DMS53 treated with DMSO at 0.1 percent for 48 hours (cell line): ENCODE measurements around the gene MRPL24.
"Not testable (repeated sequence)": the region's sequence is repeated elsewhere in the genome, so short reads cannot be mapped to it uniquely, and the experiment has no call there.

ENCODE experiments used
- DNase-seq: peaks from one replicate; lab custom pipeline; 2025; ENCODE audit not compliant: unreplicated experiment; lab: John Stamatoyannopoulos, UW

The MRPL24 gene

DNA sequence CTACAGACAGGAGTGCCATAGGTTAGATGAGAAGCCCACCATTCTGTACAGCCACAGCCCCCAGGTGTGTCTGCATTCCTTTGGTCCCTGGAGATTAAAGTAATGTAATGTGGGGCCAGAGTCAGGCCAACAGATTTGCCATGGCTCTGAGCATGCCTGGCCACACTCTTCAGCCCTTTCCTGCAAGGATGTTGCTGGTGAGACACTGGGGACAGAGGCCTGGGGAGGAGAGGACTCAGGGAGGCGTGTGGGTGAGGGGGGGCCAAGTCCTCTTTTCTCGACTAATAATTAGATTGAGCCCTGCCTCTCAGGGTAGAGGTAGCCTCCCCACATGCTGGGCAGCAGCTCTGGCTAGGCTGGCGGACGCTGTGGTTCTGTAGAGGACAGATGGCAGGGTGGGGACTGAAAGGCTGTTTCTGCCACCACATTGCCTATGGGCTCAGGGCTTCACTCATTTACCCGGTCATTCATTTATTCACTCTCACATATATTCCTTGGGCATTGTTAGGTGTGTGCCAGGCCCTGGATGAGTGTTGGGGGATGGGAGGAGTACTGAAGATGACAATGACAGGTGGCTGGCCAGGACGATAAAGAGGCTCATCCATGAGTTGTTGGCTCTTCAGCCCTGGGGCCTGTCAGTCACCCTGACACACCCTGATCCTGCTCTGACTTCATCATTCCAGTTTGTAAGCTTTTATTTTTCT, 19.4 kb upstream of the MRPL24 start:
- DNase-seq: no peak

- DNase-seq: not testable (repeated sequence)
Measured at GRCh38 chr1:156757572-156758253, 16.8 kb upstream of the MRPL24 start.

DNA sequence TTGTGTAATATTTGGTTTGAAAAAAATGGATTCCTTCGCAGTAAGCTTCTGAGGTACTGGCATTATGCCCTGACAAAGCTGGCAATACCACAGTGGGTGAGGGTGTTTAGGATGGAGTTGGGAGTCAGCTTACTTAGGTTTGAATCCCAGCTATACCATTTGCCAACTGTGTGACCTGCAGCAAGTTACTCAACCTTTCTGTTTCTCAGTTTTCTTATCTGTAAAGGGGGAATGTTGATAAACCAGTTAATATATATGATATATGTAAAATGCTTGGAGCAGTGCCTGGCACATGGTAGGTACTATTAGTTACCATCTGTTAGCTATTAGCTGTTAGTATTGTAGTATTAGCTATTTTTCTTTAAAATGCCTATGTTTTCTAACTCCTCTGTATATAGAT, 15.5 kb upstream of the MRPL24 start:
- DNase-seq: no peak

DNA sequence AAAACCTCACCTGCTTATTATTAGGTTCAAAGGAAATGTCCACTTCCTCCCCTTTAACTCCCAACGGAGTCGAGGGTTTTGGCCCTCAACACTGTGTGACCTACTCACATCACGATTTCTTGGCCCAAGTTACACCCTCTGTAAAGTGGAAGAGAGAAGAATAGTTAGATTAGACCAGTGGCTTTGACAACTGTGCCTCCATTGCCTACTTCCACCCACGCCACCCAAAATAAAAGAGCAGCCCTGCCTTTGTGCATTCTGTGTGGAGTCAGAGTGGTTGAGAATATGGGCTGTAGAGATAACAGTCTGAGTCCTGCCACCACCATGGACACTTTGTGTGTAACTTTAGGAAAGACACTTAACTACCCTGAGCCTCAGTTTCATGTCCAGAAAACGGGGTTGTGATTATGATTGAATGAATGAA, 14.7 kb upstream of the MRPL24 start:
- DNase-seq: no peak

GRCh38 chr1:156754219-156754618, 13.3 kb upstream of the MRPL24 start:
- no peak for DNase-seq

DNA sequence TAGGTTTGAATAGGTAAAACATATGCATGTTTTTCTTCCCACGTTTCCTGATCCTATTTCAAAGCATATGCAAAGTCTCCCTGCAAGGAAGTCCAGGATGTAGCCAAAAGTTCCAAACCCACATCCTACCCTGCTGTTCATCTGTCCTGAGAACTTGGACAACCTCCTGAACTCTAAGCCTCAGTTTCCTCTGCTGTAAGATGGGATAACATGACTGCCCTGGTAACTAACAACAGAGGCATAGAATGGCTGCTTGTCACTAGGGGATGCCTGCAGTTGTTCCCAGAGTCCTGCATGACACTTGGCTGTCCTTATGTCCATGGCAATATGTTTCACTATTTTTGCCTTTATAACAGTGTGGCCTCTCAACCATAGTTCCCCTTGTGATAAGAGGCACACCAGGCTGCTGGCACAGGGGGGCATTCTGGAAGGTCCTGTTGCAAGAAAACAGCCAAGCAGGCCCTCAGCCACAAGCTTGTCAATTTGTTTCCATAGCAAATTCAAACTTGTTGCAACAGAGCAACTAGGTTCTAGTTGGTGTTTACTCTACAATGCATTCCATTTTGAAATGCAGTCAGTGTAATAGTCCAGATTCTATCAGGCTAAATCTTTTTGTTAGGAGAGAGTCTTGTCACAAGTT, 12.1 kb upstream of the MRPL24 start:
- DNase-seq: no peak

GRCh38 chr1:156751757-156752481, 11.0 kb upstream of the MRPL24 start:
- peak; percentile 90 for DNase-seq

DNA sequence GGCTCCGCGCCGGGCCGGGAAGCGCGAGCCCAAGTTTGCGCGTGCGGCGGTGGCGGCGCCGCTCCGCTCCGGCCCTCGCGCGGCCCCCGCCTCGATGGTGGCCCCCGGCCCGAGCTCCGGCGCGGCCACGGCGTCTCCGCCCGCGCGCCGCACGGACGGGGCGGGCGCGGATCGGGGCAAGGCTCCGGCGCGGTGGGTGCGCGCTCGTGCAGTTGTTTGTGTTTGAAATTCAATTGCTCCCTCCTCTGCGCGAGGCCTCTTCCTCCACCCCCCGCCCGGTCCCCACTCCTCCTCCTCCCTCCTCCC, 10.5 kb upstream of the MRPL24 start, which contains the start of gene HDGF:
TSS of gene HDGF (minus strand) at position 225 of the 306 bp plus-strand sequence. CDS start 246 bp downstream, outside the sequence.
- no peak for DNase-seq

GRCh38 chr1:156750711-156751450, 10.0 kb upstream of the MRPL24 start:
- DNase-seq: no peak

DNA sequence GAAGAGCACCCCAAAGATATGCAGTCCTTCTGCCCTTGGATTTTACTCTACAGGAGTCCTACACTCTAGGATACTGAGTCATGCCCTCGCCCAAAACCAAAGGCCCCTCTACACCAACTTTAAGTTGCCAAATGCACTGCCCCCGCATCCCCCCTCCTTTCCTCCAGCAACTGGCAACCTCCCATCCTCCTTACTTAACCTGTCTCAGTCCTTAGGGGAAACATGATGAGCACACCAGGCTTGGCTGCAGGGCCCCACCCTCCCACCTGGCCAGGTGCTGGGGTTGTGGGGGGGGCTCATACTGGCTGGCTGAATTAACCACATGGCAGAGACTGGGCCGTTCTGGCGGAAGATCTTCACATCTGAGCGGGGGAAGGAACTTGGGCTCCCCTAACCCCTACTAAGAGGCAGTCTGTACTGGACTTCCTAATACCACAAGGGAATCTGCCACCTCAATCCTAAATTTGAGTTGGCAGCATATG, 9.3 kb upstream of the MRPL24 start:
- no peak for DNase-seq

- DNase-seq: no peak
Measured at GRCh38 chr1:156749419-156750118, 8.7 kb upstream of the MRPL24 start.

- no peak for DNase-seq
Measured at GRCh38 chr1:156748670-156749418, 8.0 kb upstream of the MRPL24 start.

DNA sequence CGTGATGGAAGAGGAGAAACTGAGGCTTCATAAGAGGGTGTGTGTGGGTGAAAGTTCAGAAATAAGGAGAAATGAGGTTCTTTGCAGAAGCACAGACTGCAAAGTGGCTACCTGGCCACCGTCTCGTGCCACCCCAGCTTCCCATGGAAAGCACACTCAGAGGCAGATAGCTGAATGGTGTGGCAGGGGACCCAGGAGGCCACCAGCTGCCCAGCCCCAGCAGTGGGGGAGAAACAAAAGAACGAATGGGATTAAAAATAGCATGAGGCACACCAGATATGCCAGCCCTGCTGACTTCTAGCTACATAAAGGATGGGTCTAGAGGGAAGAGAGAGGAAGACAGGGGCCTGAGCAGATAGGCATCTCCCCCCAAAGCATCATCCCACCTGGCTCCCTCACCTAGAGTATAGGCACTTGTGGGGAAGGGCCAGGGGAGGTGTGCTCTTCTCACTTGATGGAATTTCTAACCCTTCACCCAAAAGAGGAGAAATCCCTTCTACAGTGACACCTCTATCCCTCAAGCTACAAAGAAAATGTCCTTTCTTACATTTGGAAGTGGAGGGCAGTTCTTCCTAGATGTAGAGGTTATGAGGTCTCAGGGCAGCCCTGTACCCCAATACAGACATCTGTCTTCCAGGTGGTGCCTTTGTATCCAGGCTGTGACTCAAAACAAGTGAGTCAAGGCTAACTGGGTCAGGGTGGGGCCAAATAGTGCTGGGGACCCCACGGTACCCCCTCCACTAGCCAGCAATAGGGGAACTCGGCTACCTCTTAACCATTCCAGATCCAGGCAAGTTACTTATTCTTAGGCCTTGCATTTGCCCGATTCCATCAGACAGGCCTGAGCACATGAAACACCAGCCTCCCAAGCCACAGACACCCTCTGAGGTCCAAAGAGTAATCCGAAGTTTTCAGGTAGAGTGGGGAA, 7.1 kb upstream of the MRPL24 start:
- no peak for DNase-seq

DNA sequence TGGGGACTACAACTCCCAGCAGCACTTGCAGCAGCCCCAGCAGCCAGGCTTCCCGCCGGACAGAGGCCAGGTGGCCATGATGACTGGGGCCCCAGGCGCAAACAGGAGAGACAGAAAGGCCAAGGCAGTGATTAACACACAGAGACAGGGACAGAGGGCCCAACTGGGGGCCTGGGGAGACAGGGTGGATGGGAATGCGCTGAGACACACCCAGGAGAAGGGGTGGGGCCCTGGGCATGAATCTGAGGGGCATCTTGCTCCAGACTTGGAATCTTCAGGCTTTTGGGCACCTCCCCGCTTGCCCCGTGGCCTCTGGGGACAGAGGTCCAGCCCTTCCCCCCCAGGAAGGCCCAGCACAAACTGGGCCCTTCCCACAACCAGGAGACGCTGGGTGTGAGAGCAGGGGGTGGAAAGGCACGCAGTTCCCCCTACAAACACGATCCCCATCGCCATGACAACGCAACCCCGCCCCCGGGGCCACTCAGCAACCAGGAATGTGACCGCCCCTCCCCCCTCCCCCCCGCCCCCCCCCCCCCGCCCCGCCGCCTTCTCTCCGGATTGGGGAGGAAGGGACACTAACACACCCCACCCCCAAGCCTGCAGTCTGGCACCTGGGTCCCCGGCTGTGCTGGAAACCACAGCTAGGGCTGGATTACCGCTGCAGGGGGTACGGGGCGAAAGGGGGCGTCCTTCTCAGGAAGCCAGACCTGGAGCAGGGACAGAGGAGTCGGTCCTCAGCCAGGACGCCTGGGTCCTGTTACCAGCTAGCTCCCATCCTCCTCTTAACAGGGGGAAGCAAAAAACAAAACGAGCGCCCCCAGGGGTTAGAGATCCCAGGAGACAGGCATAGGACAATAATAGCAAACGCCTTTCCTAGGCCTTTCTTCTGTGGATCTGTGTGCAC, 6.1 kb upstream of the MRPL24 start:
- peak; percentile 35 for DNase-seq

GRCh38 chr1:156746406-156746727, 5.5 kb upstream of the MRPL24 start:
- no peak for DNase-seq

GRCh38 chr1:156745881-156746280, 5.0 kb upstream of the MRPL24 start:
- no peak for DNase-seq

GRCh38 chr1:156744786-156745419, 4.0 kb upstream of the MRPL24 start:
- DNase-seq: no peak
